Measurements from ENCODE around the gene CSNK1D.
"Not testable (repeated sequence)": the region's sequence is repeated elsewhere in the genome, so short reads cannot be mapped to it uniquely, and the experiment has no call there.

CSNK1D gene

DNA sequence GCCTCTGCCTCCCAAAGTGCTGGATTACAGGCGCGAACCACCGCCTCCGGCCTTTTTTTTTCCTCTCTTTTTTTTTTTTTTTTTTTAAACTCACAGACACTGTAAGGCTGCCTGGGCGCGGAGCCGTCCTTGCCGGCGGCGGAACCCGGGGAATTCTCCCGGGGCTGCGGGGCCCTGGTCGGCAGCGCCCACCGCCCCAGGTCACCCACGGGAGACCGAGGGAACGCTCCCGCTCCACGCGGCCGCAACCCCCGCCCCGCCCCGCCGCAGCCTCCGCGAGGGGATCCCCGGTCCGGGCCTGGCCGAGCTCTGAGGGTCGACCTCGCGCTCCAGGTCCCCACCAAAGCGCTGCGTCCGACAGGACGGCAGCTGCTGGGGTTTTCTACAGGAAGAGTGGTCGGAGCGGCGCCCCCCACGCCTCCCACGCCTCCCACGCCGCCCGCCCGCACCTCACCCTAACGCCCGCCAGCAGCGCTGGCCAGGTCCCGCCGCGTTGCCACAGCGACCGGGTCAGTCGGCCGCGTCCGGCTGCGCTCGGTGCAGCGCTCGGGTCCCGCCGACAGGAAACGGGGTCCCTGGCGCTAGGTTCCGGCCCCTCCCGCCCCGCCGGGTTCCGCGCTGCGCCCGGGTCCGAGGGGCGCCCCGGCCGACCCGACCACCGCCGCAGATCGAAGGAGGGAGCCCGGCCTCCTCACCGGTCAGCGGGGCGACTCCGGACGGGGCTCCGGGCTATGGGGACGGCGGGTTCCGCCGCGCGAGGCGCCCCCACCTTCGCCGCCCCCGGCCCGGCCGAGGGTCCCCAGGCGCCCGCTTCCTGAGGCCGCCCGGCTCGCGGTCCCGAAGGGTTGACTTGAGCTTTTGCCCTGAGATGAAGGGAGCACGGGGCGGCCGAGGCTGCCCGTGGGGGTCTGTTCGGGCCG is 60.9 kb downstream of the CSNK1D start, which contains the start of gene CCDC57:
Gene CCDC57, minus strand, starts transcription at position 512 of the 920 bp plus-strand sequence. CDS start 10,898 bp downstream, outside the sequence.
- DNase-seq = peak; percentile 49 to 60 (median 54)

DNA sequence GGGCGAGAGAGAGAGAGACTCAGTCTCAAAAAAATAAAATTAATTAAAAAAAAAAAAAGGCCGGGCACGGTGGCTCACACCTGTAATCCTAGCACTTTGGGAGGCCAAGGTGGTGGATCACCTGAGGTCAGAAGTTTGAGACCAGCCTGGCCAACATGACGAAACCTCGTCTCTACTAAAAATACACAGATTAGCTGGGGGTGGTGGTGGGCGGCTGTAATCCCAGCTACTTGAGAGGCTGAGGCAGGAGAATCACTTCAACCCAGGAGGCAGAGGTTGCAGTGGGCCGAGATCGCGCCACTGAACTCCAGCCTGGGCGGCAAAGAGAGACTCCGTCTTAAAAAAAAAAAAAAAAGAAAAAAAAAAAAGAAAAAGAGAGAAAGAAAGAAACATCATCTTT is 62.8 kb downstream of the CSNK1D start:
- not testable (repeated sequence) for DNase-seq

DNA sequence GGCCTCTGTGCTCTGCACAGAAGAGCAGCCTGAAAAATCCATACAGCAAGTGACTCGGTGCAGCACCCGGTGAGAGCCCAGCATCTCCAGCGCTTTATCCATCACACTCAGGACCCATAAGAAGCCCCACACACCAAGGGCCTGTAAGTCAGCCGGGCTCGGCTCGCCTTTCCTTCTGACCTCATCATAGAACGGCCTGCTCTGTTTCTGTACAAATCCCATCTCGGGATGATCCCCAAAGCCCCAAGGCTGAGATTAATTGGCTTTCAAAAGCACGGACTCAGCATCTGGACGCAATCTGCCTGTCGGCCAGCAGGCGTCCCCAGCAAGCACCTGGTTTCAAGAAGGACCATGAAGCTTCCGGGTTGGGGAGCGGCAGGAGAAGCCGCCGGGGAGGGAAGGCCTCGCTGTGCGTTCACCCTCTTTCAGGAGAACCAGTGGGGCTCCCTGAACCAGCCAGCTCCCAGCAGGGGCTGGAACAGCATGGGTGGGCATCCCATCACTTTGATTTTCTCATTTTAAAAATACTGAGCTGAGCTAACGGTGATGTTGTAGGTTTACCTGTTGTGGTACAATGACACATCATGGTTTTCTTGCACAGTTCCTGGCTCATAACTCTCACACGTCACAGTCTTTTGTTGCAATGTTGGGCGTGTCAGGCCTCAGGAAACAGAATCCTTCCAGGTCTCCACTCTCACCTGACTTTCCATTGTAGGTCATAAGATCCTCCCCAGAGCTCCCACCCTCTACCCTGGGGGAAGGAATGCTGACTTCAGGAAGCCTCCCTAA is 67.6 kb downstream of the CSNK1D start:
- DNase-seq = peak; percentile 23 to 71 (median 52)

DNA sequence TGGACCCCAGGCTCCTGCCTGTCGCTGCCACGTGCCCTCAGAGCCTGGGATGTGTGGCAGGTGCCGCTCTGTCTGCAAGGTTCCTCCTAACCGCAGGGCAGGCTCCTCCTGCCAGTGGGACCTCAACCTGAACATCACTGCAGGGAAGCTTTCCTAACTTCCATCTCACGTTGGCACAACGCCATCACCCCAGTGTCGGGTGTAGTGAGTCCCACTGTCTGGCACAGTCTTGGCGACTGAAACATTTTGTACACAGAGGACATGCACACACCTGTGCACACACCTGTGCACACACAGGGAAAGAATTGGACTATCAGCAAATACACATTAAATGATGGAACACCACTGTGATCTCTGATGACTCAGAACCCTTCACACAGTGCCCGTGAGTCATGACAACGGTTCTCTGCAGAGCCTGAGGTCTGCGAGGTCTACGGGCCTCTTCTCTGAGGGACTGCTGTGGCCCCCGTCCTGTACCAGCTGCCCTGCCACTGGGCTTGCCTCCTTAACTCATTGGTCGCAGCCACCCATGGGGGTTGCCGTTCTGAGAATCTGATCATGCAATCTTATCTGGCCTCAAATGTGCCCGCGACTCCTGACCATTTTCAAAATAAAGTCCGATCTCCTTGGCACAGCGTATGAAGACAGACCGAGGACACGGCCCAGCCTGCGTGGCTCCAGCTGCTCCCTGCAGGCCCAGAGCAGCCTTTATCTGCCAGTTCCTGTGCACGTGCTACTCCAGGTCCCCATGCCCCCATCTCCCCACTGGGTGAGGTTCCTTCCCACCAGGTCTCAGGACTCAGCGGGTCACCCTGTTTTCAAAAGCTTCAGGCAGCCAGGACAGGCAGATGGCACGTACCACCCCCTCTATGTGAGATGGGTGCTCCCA is 68.4 kb downstream of the CSNK1D start:
- no peak for DNase-seq

DNA sequence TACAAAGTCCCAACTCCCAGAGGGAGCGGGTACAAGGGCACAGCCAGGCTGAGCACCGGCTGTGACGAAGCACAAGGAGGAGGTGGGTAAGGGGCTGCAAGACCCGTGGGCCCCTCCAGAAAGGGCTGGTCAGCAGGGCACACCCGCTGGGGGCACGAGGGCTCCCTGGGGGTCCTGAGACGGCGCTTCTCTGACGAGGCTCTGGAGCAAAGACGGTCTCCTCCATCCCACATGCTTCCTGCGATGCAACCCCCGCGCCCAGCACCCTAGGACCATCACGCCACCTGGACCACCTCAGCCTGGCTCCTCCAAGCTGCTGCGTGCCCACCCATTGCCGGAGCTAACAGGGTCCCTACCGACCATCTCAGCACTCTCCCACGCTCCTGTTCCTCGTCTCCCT is 69.6 kb downstream of the CSNK1D start:
- no peak for DNase-seq

DNA sequence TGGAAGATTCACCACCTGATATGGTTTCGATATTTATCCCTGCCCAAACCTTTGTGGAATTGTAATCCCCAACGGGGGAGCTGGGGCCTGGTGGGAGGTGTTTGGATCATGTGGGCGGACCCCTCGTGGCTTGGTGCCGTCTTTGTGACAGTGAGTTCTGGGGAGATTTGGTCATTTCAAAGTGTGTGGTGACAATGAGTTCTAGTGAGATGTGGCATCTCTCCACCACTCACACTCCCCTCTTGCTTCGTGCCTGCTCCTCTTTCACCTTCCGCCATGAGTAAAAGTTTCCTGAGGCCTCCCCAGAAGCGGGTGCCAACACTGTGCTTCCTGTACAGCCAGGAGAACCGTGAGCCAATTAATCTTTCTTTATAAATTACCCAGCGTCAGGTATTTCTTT is 70.5 kb downstream of the CSNK1D start:
- no peak for DNase-seq

DNA sequence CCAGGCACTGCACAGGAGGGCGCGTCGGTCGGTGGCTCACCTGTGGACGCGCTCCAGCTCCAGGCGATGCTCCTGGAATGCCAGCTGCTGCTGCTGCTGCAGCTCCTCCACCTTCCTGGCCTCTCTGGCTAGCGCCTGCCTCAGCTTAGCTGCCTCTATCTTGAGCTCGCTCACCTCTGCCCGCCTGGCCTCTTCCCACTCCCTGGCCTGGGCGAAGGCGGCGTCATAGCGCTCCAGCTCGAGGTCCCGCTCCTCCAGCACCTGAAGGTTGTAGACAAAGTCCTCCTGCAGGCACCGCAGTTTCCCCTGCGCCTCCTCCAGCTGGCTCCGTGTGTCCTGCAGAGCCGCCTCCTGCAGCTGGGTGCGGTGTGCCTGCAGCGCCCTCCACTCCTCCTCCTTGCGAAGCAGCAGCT is 72.0 kb downstream of the CSNK1D start:
- DNase-seq = no peak

DNA sequence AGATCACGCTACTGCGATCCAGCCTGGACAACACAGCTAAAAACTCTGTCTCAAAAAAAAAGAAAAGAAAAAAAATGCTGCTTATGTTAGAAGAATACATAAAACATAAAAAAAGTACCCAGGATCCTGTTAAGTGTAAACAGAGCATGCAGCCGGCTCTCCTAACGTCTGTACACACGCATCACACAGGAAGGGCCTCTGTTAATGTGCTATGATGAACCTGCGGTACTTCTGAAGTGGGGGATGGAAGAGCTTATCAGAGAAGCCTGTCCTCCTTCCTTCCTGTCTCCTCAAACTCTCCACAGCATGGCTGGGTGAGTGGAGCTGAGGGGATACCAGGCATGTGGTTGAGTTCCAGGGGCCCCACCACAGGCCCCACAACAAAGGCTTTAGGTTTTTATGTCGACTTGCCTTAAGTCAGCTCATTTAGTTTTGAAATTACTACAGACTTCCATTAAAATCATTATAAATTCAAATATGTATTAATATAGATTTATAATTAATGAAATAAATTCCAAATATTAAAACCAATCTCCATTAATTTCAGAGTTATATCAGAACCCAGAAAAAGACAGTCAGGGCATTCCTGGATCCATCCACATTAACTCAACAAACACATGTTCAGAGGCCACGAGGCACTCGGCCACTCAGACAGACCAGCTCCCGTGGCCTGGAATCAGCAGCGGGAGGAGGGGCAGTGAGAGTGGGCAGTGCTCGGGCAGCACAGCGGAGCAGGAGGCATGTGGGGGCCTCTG is 72.6 kb downstream of the CSNK1D start:
- DNase-seq = peak in 1 of 4 experiments; percentile 44

DNA sequence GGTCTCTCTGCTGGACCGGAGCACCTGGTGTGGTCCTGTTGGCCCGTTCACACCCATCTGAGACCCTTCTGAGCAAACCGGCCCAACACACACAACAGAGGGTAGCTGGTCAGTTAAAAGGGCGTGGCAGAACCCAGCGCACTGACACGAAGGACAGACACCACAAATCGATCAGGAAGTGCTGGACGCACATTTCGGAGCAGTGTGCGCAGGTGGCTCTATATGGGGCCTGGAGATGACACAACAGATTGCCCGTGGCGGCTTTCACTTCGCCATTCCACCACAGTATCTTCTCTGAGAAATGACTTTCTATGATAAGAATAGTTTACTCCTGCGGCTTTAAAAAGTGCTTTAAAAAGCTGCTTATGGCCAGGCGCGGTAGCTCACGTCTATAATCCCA is 73.4 kb downstream of the CSNK1D start:
- DNase-seq = no peak

DNA sequence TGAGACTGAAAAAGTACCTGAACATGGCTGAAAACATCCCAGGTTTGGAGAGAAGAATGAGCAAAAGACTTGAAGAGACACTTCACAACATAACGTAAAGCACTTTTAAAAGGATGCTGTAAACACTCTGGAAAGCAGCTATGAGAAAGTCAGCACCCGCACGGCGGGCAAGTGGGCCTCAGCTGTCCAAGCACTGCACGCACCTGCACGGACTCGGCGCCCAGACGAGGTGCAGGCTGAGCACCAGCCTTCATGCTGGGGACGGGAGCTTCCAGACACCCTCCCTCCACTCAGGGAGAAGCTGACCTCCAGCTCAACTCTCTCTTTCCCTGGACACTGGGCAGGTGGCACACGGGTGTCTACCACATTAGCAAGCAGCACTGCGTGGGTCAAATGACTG is 74.0 kb downstream of the CSNK1D start:
- no peak for DNase-seq

DNA sequence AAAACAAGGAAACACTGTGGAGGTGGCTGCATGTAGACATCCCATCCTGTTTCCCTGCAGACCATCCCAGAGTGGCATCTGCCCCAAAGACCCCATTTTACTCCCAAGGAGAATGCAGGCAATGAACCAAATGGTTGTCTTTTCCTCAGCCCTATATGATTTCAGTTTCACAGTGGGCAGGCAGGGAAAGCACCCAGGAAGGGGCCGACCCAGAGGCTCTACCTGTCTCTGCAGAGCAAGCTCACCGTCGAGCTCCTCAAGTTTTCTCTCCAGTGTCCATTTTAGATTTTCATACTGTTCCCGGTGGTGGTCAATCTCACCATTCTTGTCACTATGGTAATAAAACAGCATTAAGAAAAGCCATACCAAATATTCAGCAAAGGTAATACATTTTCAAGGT is 75.4 kb downstream of the CSNK1D start:
- DNase-seq = no peak

DNA sequence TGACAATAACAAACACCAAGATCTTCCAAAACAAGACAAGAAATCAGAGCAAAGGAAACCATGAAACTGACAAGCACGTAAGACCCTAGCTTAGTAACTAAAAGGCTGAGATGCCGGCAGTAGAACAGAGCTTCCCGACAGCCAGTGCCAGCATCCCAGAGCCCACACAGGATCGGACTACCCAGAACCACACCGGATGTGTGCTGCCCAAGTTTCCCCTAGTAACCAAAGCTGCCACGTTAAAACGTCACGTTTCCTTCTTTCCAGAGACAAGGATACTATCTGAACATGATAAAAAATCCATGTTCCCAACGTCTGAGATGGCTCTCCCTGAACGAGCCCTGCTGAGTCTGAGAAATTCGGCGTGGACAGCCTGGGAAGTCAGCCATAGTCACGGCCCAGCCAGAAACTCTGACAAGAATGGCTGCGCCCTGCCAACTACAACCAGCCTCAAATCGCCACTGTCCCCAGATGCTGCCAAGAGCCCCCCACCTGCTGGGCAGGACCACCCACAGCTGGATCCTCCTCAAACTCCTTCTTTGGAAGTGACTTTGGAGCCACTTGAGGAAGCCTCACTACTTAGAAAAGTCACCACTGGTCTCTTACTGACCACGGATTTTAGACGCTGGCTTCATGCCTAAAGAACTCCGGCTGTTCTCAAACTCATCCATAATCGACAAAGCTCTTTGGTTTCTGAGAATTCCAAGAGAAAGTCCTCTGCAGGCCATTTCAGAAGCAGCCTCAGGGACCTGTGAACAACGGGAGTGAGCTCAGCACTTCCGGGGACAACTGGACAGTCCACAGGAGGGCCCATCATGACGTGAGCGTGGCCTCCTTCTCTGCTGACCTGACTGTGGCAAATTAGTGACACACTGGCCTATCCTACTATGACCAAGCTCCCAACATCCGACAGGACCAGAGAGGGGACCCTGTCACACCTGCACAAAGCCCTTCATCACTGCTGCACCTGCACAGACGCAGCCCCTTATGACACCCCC is 77.5 kb downstream of the CSNK1D start:
- DNase-seq = no peak

DNA sequence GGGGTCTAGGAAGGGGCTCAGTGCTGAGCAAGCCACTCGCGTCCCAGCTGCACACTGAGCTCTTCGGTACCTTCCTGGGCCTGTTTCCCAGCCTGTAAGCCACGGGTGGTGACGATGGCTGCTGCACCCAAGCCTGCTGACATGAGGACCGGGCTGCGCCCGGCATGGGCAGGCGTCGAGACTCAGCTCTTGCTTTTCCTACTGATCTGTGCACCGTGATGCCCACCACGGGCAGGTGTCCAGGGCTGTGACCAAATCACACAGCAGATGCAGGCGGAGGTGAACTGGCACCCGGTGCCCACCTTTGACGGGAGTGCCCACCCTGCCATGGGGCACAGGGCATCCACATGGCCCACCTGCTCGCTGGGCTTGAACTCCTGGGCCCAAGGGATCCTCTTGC is 78.7 kb downstream of the CSNK1D start:
- DNase-seq = no peak

DNA sequence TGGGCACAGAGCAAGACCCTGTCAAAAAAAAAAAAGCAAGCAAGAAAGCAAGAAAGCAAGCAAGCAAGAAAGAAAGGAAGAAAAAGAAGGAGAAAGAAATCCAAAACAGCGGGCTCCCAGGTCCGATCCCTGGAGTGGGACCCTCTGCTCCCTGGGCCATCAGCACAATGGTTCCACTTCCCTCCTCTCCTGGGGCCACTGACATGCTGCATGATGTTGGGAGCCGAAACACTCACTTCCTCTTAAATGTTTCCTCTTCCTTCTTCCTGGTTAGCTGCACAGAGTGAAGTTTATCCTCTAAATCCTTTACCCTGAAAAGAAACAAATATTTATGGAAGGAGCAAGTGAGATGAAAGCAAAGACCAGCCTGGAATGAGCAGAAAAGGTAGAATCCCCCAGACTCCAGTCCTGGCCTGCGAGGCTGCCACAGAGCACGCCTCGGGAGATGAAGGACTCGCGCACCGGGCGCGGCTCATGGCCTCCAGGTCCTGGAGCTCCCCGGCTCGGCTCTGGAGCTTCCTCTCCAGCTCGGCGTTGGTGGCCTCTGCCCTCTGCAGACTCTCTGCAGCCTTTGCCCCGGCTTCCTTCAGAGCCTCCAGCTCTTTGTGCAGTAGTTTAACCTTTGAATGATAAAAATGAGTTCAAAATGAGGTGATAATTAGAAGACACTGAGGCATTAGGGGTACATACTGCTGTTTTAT is 79.8 kb downstream of the CSNK1D start:
- DNase-seq = no peak

DNA sequence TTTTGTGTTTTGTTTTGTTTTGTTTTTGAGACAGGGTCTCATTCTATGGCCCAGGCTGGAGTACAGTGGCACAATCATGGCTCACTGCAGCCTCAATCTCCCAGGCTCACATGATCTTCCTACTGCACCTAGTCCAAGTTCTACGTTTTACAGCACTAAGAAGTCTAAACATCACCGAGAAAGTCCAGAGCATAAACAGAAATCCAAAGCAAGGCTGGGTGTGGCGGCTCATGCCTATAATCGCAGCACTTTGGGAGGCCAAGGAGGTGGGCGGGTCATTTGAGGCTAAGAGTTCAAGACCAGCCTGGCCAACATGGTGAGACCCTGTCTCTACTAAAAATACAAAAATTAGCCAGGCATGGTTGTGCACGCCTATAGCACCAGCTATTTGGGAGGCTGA is 80.5 kb downstream of the CSNK1D start:
- not testable (repeated sequence) for DNase-seq

Measured in activated CD4-positive, CD25-positive, alpha-beta regulatory T cell (primary cell).